HS-5 (cell line): ENCODE measurements around the gene PEDS1.
A peak's percentile ranks its signal among the peaks of the same experiment; 100 is the strongest.
"Not testable (repeated sequence)": the region's sequence is repeated elsewhere in the genome, so short reads cannot be mapped to it uniquely, and the experiment has no call there.

Experiments
- DNase-seq: peaks from one replicate; pipeline ENCODE4 v3.0.0-alpha.2; 2012; ENCODE audit warnings: low read depth

The PEDS1 gene

DNA sequence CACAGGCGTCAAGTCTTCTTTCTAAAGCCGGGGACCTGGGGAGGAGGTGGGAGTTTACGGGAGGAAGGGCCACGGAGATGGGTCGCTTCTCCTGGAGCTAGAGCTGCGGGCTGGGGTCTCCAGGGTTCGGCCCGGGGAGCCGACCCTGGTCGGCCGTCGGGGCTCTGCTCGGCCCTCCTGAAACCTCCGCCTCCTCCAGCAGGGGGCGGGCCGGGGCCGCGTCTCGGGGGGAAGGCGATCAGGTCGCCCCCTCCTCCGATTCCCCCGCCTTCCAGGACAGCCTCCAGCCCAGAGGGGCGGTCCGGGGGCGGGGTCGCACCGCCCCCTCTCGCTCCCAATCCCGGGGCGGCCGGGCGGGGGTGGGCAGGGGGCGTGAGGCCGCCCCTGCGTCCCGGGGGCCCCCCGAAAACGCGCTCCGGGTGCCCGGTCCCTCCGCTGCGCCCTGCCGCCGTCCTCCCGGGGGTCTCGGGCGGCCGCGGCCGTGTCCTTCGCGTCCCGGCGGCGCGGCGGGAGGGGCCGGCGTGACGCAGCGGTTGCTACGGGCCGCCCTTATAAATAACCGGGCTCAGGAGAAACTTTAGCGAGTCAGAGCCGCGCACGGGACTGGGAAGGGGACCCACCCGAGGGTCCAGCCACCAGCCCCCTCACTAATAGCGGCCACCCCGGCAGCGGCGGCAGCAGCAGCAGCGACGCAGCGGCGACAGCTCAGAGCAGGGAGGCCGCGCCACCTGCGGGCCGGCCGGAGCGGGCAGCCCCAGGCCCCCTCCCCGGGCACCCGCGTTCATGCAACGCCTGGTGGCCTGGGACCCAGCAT is 36.9 kb upstream of the PEDS1 start, which contains the start of gene CEBPB:
CEBPB (plus strand) TSS at position 580 of the 814 bp plus-strand sequence; CDS start at position 784, 204 bp downstream.
- peak; percentile 97 for DNase-seq

- DNase-seq = no peak
These were observed 36.2 kb upstream of the PEDS1 start for GRCh38 chr20:50189681-50190250.

DNA sequence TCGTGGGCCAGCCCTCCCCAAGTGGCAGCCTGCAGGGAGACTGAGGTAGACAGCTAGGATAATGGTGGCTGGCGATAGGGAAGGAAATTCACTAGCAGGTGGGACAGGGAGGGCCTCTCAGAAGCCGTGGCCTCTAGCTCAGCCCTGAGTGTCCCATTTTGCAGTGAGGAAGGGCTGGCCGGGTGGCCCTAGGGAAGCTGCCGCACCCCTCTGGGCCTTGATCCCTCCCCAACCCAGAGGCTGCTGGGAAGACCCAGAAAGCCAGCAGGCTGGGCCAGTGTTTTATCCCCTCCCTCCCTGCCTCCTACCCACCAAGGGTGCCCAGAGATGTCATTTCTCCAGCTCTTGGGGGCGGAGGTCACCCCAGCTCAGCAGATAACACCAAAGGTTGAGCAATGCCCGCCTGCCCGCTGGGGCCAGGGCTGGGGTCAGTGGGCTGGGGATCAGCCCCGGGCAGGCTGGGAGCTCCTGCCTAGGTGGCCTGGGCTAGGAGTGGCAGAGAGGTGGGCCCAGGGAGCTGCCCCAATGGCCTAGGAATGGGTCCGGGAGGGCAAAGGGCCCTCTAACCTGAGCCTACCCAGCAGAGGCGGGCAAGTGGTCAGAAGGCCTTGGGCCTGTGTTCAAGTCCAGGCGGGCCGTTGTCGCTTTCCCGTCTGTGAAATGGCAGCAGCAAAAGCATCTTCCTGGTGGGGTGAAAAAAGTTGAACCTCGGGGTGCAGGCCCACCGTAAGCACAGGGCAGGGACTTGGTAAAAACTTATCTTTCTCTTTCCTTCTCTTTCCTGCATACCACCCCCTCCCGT is 35.6 kb upstream of the PEDS1 start:
- no peak for DNase-seq

- no peak for DNase-seq
These were observed 34.8 kb upstream of the PEDS1 start for GRCh38 chr20:50188287-50188688.

GRCh38 chr20:50187403-50188051 is 34.0 kb upstream of the PEDS1 start:
- DNase-seq = no peak

DNA sequence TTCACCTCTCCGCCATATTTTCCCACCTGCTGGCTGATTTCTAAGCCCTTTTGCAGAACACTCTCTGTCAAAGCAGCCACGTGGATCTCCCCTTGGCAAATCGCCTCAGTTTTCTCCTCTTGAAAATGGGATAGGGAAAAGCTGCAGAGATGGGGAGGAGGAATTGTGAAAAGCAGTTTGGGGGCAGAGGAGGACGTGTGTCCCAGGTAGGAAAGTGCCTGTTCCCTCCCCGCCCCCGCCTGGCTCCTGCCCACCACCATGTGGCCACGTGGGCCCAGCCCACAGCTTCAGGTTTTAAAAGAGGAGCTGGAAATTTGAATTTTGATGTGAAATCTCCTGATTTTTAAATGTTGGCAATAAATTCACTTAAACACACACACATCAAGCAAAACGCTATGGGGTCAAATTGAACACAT is 33.5 kb upstream of the PEDS1 start:
- DNase-seq = no peak

GRCh38 chr20:50186151-50186885 is 32.8 kb upstream of the PEDS1 start:
- DNase-seq = peak; percentile 98

DNA sequence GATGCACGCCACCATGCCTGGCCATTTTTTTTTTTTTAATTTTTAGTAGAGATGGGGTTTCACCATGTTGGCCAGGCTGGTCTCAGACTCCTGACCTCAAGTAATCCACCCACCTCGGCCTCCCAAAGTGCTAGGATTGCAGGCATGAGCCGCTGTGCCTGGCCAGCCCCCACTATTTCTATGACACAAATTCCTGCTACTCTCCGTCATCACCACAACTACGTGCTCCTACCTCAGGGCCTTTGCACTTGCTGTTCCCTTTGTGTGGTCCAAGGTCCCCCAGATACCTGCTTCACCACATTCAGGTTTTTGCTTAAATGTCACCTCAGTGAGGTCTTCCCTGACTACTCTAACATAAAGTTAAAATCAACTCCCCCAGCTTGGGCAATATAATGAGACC is 31.9 kb upstream of the PEDS1 start:
- no peak for DNase-seq

DNA sequence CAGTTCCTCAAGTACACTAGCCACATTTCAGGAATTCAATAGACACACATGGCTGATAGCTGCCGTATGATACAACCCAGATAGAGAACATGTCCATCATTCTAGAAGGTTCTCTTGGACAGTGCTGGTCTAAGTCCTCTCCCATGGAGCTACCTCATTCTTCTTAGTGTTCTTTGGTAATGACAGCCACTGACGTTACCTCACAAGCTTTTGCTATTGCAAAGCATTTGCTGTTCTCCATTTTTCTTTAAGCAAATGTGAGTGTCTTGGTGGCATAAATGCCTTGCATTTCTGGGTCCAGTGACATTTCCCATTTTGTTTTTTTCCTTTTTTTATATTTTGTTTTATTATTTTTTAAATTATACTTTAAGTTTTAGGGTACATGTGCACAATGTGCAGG is 28.8 kb upstream of the PEDS1 start:
- DNase-seq = no peak

- DNase-seq = no peak
These were observed 27.8 kb upstream of the PEDS1 start for GRCh38 chr20:50181344-50181743.

DNA sequence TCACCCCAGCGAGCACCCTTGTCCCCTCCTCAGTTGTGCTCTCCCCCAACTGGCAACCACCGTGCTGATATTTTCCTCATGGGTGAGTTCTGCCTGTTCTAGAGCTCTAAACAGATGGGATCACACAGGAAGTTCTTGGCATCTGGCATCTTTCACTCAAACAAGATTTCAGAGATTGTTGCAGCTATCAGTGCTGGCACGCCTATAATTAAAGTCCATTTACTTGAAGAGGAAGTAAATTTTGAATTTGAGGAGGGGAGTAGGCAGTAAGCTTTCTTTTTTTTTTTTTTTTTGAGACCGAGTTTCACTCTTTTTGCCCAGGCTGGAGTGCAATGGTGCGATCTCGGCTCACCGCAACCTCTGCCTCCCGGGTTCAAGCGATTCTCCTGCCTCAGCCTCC is 25.1 kb upstream of the PEDS1 start:
- DNase-seq = not testable (repeated sequence)

- DNase-seq = no peak
These were observed 22.7 kb upstream of the PEDS1 start for GRCh38 chr20:50175938-50176933.

DNA sequence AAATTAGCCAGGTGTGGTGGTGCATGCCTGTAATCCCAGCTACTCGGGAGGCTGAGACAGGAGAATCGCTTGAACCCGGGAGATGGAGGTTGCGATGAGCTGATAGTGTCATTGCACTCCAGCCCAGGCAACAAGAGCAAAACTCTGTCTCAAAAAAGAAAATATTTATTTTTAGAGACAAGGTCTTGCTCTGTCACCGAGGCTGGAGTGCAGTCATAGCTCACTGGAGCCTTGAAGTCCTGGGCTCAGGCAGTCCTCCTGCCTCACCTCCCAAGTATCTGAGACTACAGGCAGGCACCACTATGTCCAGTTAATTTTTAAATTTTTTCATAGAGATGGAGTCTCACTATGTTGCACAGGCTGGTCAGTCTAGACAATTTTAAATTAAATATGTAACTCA is 20.9 kb upstream of the PEDS1 start:
- no peak for DNase-seq

GRCh38 chr20:50172347-50173013 is 19.0 kb upstream of the PEDS1 start:
- DNase-seq = peak; percentile 83

- DNase-seq = no peak
These were observed 17.2 kb upstream of the PEDS1 start for GRCh38 chr20:50170549-50171220.

GRCh38 chr20:50169329-50169823 is 15.9 kb upstream of the PEDS1 start:
- DNase-seq = peak; percentile 97

- DNase-seq = peak; percentile 100
These were observed 12.4 kb upstream of the PEDS1 start for GRCh38 chr20:50165684-50166554.
